Measurements from ENCODE around the gene NREP.

The NREP gene, protein sequence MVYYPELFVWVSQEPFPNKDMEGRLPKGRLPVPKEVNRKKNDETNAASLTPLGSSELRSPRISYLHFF

DNA sequence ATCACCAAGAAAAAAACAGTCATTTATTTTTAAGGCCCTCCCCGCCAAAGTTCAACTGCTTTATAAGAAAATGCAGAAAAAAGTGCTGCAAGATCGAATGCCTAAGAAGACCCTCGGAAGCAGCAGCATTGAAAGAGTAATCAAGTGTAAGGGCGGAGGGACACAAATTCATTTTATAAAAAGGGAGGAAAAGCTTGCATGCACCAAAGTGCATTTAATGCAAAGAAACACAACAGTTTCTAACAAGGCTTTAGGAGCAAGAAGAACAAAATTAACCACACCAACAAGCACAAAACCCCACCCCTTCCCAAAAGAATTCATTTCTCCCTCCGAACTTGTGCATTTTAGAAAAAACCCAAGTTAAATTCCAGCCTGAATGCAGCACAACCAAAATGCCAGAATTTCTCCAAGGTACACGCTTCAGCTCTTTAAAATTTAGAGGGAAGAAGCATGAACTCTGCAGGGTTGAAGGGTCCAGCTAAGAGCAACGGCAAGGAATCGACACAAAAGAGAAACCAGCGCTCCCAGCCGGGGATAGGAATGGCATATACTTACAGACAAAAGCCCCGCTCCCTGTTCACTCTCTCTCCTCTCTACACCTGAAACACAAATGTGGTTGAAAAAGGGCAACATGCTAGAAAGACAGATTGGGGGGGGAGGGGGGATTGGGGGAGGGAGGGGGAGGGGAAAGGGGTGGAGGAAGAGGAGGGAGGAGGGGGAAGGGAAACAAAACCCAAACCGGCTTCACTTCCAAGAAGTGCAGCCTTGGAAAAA lies at the start of gene NREP:
Gene NREP, minus strand, starts transcription at position 614 of the 774 bp plus-strand sequence. CDS start 1,422 bp downstream, outside the sequence.
- FAIRE-seq (peak; percentile 64), DNase-seq (ENCODE audit: insufficient read length, low spot score) (no peak)

DNA sequence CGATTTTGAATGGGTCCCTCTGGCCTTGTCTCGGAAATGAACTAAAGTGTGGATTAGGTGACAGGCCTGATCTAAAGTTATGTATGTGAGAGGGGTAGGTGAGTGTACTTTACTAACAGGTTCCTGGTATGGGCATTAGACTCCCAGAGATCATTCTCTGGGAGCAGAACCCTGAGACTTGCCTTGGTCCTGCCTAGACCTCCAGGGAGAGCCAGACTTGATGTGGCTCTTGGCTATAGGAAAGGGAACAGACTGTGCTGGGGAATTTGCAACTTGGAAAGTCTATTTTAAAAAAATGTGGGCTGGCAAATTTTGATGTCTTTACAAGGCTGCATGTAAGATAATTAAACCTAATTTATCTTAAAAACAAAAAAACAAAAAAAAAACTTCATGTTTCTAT lies 49.8 kb upstream of the NREP start:
- FAIRE-seq = no peak
- DNase-seq (ENCODE audit: insufficient read length, low spot score) = no peak

DNA sequence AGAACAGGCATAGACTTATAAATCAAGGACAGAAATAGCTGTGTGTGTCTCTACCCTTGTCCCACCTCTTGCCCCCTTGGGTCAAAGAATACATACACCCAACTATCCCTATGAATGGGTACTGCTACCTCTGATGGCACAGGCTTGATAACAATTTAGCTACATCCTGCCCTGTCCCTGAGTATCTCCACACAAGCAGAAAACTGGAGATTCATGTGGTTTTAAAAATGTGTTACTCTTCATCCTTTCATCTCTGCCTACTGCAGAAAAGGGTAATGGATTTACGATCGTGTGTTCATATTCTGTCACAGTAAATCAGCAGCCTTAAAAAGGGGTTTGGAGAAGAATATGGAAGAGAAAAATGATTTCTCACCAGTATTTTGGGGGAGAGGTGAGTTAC lies 49.2 kb upstream of the NREP start:
- no peak for FAIRE-seq
- no peak for DNase-seq (ENCODE audit: insufficient read length, low spot score)

DNA sequence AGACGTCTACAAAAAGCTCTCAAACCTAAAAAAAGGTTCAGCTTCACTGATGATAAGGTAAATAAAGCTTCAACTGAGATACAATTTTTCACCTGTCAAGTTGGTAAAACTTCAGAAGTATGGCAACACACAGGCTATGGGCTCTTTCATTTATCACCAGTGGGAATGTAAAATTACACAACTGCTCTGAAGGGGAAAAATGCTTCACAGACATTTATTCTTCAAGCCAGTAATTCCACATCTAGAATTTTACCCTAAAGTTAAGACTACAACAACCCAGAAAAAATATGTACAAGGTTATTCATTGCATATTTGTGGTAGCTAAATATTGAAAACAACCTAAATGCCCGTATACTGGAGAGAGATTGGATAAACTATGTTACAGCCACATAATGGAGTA lies 48.1 kb upstream of the NREP start:
- FAIRE-seq (no peak), DNase-seq (ENCODE audit: insufficient read length, low spot score) (no peak)

DNA sequence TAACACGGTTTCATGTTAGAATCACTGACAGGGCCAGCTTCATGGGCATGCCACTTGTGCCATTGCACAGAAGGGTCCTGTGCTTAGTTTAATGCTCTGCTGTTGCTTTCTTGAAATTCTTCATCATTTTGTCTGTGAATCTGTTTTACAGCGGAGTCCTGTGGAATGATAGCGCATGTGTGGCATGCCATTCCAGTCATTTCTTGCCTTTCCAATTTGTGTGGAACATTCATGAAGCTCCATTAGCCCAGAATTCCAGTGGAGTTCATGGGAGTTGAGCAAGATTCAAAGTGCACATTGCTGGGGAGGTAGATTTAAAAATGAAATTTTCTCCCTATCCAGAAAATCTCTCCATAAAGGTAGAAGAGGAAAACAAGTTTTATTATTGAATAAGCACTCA lies 43.4 kb upstream of the NREP start:
- FAIRE-seq (no peak), DNase-seq (ENCODE audit: insufficient read length, low spot score) (no peak)

DNA sequence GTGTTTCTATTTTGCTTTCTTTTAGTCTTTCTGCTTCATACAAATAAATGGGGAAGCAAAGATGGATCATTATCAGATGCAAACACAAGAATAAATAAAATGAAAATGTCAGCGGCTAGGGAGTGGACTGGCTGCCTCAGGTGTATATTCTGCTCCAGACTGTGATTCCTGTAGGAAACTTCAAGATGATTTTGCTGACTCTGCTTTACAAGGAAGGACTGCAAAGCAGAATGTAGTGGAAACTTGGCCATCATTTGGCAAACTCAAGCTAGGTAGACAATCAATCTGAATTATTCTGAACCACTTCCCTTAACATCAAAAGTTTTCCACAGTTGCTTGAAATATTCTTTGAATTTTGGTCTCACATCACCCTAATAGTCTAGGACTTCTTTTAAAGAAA lies 38.1 kb upstream of the NREP start:
- no peak for FAIRE-seq
- no peak for DNase-seq (ENCODE audit: insufficient read length, low spot score)

DNA sequence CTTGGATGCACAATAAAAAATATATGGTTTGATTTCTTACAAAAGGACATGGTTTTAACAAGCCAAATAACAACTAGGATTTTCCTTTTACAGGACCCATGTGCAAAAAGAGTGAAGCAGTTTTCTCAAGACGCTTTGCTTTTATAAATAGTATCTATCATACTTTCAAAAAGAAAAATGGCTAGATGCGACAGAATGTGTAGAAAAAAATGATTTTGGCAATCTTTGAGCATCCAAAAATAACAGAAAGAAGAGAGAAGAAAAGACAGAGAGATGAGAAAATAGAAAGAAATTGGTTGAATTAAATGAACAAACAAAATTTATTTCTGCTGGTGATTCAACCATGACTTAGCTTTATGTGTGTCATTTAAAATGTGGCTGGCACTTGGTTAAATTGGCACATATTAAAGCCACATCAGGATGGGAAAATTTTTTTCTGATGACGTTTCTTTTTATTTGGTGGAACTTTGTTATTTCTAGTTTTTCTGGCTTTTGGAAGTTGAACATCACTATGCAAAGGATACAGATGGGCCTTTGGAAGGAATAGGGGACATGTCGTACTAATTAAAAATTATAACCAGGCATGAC lies 35.6 kb upstream of the NREP start:
- FAIRE-seq = no peak

DNA sequence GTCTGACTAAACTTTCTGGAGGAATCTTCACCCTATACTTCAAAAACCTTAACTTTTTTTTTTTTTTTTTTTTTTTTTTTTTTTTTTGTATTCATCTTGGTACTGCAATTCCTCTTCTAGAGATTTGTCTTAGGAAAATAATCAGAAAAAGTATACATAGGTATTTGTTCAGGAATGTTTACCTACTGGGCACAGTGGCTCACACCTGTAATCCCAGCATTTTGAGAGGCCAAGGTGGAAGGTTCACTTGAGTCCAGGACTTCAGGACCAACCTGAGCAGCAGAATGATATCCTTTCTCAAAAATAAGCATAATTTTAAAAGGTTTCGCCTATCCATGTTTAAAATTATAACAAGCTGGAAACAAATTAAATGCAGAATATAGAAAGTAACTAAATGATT lies 33.3 kb upstream of the NREP start:
- DNase-seq (ENCODE audit: insufficient read length, low spot score) (no peak), FAIRE-seq (no peak)

More for the DNA sequence above, 35.6 kb upstream of the NREP start:
- no peak for DNase-seq (ENCODE audit: insufficient read length, low spot score)

DNA sequence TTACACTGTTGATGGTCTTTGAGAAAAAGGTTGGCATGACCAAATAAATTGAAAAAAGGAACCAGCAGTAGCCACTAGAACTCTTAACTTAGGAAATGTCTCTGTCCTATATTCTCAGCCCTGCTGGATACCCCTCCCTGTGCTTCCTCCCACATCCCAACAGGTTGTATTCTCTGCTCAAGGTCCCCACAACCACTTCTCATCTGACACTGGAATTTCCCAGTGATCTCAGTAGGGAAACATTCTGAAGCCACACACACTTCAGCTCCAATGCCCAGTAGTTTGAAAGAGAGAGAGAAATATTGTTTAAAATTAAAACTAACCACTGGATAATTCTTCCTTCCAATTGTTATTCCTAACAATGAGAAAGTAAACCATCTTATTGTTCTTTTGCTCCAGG lies 30.0 kb upstream of the NREP start:
- DNase-seq (ENCODE audit: insufficient read length, low spot score) (no peak), FAIRE-seq (no peak)

DNA sequence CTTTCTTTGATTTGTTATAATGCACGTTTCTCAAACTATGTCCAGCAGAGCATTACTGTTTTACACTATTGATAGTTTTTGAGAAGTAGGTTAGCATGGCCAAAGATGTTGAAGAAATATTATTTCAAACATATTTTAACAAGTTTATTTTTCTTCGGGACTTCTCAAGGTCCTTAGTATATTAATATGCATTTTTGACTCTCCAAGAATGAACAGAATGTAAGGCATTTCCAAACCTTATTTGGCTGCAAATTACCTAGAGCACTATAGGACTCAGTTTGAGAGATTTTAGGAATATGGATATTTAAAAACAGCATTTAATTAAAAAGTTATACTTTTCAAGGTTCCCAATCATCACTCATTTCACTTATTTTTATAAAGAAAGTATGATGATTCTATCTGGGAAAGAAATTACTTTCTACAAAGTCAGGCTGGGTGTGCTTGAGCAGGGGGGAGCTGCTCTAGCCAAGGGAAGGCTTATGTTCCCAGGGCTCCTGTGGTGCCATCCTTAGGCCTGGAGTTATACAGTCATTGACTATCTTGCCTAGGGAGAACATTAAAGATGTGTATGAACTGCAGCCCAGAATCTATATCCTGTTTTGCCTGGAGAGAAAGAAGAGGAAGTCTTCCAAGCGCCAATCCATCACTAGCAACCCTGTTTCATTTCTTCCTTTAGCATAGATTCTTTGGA lies 27.6 kb upstream of the NREP start:
- FAIRE-seq (no peak), DNase-seq (ENCODE audit: insufficient read length, low spot score) (no peak)

DNA sequence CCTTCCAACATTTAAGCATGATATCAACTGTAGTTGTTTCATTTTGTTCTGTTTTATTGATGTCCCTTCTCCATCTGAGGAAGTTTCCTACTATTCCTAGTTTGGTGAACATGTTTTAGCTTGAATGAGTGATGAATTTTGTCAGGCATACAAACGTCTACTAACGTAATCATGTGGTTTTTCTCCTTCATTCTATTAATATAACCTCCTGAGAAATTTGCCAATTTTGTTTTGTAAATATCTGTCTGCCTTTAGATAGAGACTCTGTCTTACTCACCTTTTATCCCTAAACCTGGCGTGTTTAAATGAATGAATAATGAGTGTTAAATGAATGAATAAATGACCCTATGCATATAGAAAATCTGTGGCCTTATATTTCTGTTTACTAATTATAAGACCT lies 26.5 kb upstream of the NREP start:
- no peak for DNase-seq (ENCODE audit: insufficient read length, low spot score)
- FAIRE-seq = no peak

DNA sequence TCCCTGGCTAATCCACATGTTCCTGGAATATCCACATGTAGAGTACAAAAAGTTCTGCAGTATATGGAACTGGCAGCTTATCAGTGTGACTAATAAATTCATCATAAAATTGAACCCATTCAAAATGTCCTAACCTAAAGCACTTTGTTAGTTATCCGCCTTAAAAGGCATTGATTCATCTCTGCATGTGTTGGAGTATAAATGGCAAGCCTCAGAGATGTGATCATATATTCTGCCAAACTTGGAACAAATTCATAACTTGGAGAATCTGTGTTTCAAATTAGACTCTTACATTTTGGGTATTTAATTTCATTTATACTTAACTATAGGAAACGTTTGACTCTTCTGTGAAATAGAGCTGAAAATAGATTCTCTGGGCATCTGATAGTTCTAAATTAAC lies 25.2 kb upstream of the NREP start:
- no peak for FAIRE-seq
- DNase-seq (ENCODE audit: insufficient read length, low spot score) = no peak

DNA sequence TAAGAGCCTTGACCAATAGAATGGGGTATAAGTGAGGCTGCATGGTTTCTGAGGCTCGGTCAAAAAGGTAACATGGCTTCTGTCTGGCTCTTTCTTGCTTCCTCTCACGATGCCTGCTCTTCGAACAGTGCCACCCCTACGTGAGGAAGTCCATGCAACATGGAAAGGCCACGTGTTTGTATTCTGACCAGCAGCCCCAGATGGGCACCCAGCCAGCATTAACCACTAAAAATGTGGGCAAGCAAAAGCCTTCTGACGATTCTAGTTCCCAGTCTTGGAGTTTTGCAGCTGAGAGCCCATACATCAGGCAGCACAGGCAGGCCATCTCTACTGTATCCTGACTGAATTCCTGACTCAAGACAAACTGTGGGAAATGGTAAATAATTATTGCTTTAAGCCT lies 24.2 kb upstream of the NREP start:
- no peak for FAIRE-seq
- no peak for DNase-seq (ENCODE audit: insufficient read length, low spot score)

DNA sequence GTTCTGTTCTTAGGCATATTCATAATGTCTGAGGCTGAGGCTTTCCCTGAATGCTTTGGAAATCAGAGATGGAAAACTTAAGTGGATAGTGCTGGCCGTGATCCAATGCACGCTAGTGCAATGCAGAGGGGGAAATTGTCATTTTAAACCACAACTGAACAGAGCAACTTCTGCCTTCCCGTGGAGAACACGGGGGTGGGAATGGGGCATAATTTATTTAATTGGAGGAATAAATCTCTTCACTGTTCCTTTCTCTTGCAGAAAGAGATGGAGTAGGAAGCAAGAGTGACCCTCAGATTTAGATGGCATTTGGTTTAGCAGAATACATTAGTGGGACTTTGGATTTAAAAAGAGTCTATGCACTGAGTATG lies 22.9 kb upstream of the NREP start:
- no peak for DNase-seq (ENCODE audit: insufficient read length, low spot score)
- no peak for FAIRE-seq

DNA sequence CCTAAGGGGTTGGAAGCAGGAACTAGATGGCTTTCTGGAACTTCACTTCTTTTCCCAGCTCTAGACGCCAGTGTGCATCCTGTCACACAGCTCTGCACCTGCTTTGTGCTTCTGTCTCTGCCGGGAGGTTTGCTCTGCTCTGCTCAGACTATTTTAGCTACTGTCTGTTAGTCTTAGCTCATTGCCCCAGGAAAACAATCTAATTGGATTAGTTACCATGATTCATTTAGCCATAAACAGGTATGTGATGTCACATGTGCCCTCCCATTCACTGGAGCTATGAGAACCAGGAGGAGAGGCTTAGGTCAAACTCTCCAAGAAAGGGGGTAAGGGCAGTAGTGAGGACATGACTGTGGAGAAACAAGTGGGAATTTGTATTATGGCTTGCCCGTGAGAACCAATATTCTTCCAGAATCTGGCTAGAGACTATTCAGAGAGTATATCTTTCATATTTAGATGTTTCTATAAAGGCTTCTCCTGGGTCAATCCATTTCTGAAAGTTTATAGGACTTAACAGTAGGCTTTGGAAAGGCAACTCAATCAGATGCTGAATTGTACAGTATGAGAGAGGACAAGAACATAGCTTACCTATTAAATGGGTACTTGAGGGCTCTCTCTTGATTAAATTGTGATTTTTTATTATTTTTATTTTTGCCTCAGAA lies 22.4 kb upstream of the NREP start:
- DNase-seq (ENCODE audit: insufficient read length, low spot score) = no peak
- FAIRE-seq = peak; percentile 20

DNA sequence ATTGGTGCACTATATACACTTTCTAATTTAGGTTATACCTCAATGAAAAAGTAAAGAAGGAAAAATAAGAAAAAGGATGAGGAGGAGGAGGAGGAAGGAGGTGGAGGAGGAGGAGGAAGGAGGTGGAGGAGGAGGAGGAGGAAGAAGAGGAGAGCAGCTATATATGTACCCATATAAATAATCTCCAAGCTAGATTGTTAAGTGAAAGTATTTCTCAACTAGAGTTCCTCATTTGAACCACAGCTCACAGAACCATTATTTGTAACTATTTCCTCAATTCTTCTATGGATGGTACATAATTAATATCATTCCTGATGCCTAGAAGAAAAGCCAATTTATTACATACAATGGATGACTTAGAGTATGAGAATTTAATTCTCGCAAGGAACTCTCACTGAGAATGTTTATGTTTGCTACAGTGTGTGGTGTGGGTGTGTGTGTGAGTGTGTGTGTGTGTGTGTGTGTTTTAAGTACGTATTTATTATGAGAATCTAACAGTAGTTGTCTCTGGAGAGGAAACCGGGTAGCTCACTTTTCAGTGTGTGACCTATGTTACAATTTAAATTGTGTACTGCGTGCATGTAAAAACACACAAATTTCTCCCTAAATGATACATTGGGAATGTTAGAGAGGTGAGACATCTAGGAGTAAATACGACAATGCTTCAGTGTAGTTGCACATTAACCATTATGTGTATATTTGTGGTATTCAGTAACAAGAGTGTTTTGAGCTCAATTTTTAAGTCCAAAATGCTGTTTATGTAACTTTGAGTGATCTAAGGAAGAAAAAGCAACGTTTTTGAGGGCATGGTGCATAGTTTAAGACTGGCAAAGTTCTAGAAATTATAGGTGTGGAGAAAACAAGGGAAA lies 20.2 kb upstream of the NREP start:
- DNase-seq (ENCODE audit: insufficient read length, low spot score) (no peak), FAIRE-seq (peak; percentile 86)

DNA sequence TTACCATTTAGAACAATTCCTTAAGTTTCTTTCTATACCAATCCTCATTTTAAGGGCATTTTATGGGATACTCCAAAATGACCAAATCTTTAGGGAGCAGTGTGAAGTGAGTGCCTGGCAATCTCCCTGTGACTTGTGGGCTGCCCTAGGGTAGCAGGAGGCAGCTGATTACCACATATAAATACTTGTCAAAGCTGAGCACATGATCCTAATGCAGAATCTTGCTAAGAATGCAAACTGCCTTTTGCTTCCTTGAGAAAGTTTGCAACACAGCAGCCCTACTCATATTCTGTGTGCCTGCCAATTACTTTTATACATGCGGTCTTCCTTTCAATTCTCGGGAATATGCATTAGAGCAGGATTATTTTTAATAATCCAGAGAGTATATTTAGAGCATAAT lies 18.2 kb upstream of the NREP start:
- no peak for DNase-seq (ENCODE audit: insufficient read length, low spot score)
- no peak for FAIRE-seq

DNA sequence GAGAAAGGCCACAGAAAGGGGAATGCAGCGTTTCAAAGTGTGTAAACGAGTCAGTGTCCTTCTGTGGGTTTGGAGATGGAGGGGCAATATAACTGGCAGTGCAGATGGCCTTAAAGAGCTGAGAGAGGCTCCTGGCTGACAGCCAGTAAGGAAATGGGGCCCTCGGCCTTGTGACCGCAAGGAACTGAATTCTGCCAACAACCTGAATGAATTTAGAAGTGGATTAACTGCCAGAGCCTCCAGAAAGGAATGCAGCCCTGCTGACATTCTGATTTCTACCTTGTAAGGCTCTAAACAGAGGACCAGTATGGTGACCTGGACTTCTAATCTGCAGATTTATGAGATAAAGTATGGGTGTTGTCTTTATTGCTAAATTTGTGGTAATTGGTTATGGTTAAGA lies 17.5 kb upstream of the NREP start:
- FAIRE-seq = no peak

DNA sequence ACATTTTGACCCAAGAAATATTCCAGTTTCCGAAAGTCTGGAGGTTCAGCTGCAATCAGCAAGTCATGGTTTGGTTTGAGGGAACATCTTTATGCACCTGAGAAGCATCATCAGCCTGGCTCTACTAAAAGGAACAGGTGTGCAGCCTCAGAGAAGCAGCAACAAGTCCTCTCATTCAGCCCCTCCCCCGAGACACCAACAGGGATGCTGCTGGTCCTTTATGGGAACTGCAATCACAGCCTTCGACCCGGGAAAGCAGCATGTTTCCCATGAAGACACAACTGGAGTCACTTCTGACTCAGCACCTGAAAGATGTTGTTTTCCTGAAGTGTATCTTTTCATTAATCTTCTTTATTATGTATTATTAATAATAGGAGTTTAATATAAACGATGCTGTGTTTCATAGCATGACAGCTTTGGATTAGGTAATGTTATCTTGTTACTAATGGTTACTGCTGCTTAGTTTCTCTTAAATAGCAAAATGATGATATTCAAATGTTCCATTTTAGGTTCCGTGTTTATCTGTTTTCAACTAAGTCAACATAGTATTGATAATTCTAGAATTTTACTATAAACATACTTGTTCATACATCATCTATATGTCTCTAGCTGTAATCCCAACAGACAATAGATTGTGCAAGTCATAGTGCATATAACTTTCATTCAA lies 15.6 kb upstream of the NREP start:
- FAIRE-seq (no peak), DNase-seq (ENCODE audit: insufficient read length, low spot score) (no peak)

More for the DNA sequence above, 17.5 kb upstream of the NREP start:
- DNase-seq (ENCODE audit: insufficient read length, low spot score) = no peak

DNA sequence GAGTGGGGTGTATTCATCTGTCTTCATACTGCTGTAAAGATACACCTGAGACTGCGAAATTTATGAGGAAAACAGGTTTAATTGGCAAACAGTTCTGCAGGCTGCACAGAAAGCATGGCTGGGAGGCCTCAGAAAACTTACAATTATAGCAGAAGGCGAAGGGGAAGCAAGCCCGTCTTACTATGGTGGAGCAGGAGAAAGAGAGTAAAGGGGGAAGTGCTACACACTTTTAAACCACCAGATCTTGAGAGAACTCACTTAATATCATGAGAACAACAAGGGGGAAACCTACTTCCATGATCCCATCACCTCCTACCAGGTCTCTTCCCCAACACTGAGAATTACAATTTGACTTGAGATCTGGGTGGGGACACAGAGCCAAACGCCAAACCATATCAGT lies 12.5 kb upstream of the NREP start:
- DNase-seq (ENCODE audit: insufficient read length, low spot score) (no peak), FAIRE-seq (no peak)

All from HTR-8/SVneo (cell line).